ENCODE measurements around the gene KCNAB2.

The KCNAB2 gene

DNA sequence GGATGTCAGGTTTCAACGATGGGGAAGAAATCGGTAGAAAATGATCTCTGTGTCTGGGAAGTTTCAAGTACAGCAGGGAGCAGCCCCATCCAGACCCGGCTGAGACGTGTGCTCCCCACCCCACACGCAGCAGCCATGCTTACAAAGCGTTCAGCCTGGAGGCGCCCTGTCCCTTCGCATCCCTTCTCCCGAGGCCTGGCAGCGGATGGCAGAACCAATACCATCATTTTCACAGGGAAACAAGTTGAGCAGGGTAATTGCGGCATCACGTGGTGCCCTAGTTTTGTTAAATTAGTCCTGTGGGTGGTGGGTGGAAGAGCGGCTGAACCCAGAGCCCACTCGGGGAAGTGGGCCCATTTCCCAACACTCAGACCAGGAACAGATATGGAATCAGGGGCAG lies 23.9 kb downstream of the KCNAB2 start:
- Histone ChIP-seq H3K4me3 (IDR thresholded peaks at IDR 0.05; ENCODE audit: insufficient read depth, low read depth, low read length) (no peak overlapping the region), H2AFZ (ENCODE audit: low read depth) (no peak overlapping the region), H3K27me3 (ENCODE audit: insufficient read depth, low read depth) (no peaks in the 10 kb centered on the region), H4K20me1 (ENCODE audit: insufficient read depth) (no peaks in the 10 kb centered on the region), H3K9ac (no peak overlapping the region), H3K4me2 (no peak overlapping the region), H3K27ac (no peak overlapping the region), H3K4me1 (ENCODE audit: low read depth, poor library complexity, severe bottlenecking) (peaks cover 14% of the 10 kb centered on the region), H3K79me2 (ENCODE audit: insufficient read depth, low read depth) (no peaks in the 10 kb centered on the region), H3K36me3 (ENCODE audit: insufficient read depth) (no peaks in the 10 kb centered on the region)
- TF ChIP-seq, protein P1, sequence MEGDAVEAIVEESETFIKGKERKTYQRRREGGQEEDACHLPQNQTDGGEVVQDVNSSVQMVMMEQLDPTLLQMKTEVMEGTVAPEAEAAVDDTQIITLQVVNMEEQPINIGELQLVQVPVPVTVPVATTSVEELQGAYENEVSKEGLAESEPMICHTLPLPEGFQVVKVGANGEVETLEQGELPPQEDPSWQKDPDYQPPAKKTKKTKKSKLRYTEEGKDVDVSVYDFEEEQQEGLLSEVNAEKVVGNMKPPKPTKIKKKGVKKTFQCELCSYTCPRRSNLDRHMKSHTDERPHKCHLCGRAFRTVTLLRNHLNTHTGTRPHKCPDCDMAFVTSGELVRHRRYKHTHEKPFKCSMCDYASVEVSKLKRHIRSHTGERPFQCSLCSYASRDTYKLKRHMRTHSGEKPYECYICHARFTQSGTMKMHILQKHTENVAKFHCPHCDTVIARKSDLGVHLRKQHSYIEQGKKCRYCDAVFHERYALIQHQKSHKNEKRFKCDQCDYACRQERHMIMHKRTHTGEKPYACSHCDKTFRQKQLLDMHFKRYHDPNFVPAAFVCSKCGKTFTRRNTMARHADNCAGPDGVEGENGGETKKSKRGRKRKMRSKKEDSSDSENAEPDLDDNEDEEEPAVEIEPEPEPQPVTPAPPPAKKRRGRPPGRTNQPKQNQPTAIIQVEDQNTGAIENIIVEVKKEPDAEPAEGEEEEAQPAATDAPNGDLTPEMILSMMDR (conservative IDR thresholded peaks at IDR 0.05; ENCODE audit: low read depth, low read length), result no peak

GRCh38 chr1:6070450-6070974 lies 24.8 kb downstream of the KCNAB2 start:
- TF ChIP-seq, protein P1 (conservative IDR thresholded peaks at IDR 0.05; ENCODE audit: low read depth, low read length), result no peak
- no peaks in the 10 kb centered on the region for H4K20me1 ChIP-seq (ENCODE audit: insufficient read depth)
- H3K79me2 ChIP-seq (ENCODE audit: insufficient read depth, low read depth), result no peaks in the 10 kb centered on the region
- no peak overlapping the region for H3K4me2 ChIP-seq
- H3K27me3 ChIP-seq (ENCODE audit: insufficient read depth, low read depth), result no peaks in the 10 kb centered on the region
- no peaks in the 10 kb centered on the region for H3K36me3 ChIP-seq (ENCODE audit: insufficient read depth)
- H2AFZ ChIP-seq (ENCODE audit: low read depth), result no peak overlapping the region
- H3K4me3 ChIP-seq (IDR thresholded peaks at IDR 0.05; ENCODE audit: insufficient read depth, low read depth, low read length), result no peak overlapping the region
- peaks cover 14% of the 10 kb centered on the region for H3K4me1 ChIP-seq (ENCODE audit: low read depth, poor library complexity, severe bottlenecking)
- H3K27ac ChIP-seq, result no peak overlapping the region
- H3K9ac ChIP-seq, result no peak overlapping the region

DNA sequence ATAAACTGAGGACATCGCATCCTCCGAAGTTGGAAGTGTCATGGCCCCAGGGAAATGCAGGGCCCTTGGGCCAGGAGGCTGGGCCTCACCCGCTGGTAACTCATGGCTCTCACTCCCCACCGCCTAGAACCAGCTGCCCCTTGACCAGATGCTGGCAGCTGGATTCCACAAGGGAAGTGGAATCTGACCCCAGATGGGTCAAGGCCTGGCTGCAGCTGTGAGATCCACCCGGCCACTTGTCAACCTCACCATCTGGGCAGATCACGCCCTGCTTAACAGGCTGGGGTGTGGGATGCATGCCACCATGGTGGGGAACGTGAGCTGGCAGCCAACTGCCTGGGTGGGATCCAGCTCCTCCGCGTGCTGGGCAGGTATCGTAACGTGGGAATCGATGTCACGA lies 25.5 kb downstream of the KCNAB2 start:
- TF ChIP-seq, protein P1 (conservative IDR thresholded peaks at IDR 0.05; ENCODE audit: low read depth, low read length), result no peak
- H3K9ac ChIP-seq, result no peak overlapping the region
- no peak overlapping the region for H3K27ac ChIP-seq
- no peak overlapping the region for H3K4me2 ChIP-seq
- H3K4me3 ChIP-seq (IDR thresholded peaks at IDR 0.05; ENCODE audit: insufficient read depth, low read depth, low read length), result no peak overlapping the region
- H3K27me3 ChIP-seq (ENCODE audit: insufficient read depth, low read depth), result no peaks in the 10 kb centered on the region
- H3K36me3 ChIP-seq (ENCODE audit: insufficient read depth), result no peaks in the 10 kb centered on the region
- H3K79me2 ChIP-seq (ENCODE audit: insufficient read depth, low read depth), result no peaks in the 10 kb centered on the region
- no peaks in the 10 kb centered on the region for H4K20me1 ChIP-seq (ENCODE audit: insufficient read depth)
- H3K4me1 ChIP-seq (ENCODE audit: low read depth, poor library complexity, severe bottlenecking), result peaks cover 14% of the 10 kb centered on the region
- H2AFZ ChIP-seq (ENCODE audit: low read depth), result no peak overlapping the region

GRCh38 chr1:6072774-6073479 lies 27.2 kb downstream of the KCNAB2 start:
- Histone ChIP-seq H3K9ac (no peak overlapping the region), H3K36me3 (ENCODE audit: insufficient read depth) (no peaks in the 10 kb centered on the region), H3K4me2 (no peak overlapping the region), H3K79me2 (ENCODE audit: insufficient read depth, low read depth) (no peaks in the 10 kb centered on the region), H3K4me3 (IDR thresholded peaks at IDR 0.05; ENCODE audit: insufficient read depth, low read depth, low read length) (no peak overlapping the region), H3K27ac (no peak overlapping the region), H3K4me1 (ENCODE audit: low read depth, poor library complexity, severe bottlenecking) (peaks cover 14% of the 10 kb centered on the region), H4K20me1 (ENCODE audit: insufficient read depth) (no peaks in the 10 kb centered on the region), H2AFZ (ENCODE audit: low read depth) (no peak overlapping the region), H3K27me3 (ENCODE audit: insufficient read depth, low read depth) (no peaks in the 10 kb centered on the region)
- TF ChIP-seq, protein P1 (conservative IDR thresholded peaks at IDR 0.05; ENCODE audit: low read depth, low read length), result no peak

All from KMS-11 (cell line).